Measurements from ENCODE around the gene AGAP1.

Gene AGAP1

DNA sequence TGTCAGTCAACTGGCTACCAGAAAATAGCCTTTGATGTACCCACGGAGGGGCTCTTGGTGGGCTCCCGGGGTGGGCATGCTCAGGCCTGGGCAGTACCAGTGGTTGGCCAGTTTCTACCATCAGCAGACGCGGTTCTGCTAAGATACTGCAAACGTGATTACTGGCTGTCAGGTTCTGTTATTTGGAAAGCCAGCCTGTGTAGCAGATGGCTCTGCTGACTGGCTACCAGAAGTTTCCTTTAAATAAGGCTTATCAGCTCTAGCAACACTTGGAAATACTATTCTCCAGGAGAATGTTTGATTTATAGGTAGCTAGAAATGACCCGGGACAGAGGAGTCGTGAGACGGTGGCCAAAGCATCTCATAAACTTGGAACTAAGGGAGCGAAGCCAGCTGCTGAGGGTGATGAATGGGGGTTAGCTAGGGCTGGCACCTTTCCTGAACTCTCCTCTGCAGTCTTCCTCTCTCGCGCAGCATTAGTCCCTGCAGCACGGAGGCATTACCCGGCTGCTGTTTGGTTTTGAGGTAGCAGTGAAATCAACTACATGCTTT, 171.9 kb downstream of the AGAP1 start:
- DNase-seq (ENCODE audit: low read depth, low spot score) = no peak

DNA sequence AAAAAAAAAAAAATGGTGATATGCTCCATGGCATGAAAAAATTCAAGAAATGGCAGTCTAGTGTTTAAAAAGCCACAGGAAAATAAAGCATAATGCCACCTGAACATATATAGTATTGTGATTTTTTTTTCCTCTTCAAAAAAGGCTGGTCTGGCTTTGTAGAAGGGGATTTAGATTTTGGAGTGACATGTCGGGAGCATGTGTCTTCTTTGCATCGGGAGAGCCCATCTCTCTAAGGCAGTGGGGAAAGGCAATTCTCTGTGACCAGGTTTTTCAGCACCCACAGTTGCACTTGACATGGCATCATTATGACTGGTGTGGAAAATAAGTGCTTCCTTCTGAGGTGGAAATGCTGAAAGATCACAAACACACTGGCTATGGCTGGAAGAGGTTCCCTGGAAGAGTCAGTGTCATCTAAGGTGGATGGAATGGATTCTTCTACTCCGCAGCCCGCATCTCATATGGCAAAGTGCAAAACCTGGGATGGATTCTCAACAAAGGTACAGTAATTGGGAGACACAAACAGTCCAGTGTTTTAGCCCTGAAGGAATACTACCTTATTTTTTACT, 172.5 kb downstream of the AGAP1 start:
- peak; percentile 72 for DNase-seq (ENCODE audit: low read depth, low spot score)

DNA sequence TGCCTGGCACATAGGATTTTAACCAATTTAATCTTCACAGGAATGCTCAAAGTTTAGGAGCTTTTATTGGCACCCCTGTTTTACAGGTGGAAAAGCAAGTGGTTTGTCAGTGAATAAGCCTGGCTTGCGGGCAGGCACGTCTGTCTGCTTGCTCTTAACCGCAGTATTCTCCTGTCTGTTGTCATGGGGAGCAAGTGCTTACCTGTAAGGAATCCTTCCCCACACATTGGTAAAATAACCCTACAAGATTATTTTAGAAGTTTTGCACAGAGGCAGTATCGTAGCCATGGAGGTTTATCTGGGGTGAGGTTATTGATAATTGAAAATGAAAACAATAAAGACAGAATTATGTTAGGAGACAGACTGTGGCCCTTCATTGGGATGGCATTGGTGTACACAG, 174.9 kb downstream of the AGAP1 start:
- no peak for DNase-seq (ENCODE audit: low read depth, low spot score)

DNA sequence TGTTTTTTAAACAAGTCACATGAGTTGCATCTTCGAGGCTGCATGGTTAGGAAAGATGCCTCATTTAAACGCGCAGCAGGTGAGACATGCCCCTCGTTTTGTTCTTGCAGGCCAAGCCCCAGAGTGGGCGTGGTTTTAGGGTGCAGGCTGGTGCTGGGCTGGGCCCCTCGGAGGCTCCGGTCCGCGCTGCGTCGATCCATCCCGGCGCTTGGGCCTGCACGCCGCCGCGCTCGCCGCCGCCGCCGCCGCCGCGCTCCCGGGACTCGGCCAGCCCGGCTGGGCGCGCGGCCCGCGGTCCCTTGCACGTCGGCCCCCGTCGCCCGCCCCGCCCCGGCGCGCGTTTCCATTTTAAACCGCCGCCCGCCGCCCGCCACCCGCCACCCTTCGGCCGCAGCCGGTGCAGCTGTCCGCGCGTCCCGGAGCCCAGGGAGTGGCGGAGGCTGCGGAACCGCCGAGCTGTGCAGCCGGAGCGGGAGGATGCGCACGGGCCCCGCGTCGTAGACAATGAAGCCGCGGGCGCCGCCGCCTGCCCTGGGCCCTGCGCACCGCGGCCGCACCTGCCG, 175.5 kb downstream of the AGAP1 start:
- DNase-seq (ENCODE audit: low read depth, low spot score) = no peak

DNA sequence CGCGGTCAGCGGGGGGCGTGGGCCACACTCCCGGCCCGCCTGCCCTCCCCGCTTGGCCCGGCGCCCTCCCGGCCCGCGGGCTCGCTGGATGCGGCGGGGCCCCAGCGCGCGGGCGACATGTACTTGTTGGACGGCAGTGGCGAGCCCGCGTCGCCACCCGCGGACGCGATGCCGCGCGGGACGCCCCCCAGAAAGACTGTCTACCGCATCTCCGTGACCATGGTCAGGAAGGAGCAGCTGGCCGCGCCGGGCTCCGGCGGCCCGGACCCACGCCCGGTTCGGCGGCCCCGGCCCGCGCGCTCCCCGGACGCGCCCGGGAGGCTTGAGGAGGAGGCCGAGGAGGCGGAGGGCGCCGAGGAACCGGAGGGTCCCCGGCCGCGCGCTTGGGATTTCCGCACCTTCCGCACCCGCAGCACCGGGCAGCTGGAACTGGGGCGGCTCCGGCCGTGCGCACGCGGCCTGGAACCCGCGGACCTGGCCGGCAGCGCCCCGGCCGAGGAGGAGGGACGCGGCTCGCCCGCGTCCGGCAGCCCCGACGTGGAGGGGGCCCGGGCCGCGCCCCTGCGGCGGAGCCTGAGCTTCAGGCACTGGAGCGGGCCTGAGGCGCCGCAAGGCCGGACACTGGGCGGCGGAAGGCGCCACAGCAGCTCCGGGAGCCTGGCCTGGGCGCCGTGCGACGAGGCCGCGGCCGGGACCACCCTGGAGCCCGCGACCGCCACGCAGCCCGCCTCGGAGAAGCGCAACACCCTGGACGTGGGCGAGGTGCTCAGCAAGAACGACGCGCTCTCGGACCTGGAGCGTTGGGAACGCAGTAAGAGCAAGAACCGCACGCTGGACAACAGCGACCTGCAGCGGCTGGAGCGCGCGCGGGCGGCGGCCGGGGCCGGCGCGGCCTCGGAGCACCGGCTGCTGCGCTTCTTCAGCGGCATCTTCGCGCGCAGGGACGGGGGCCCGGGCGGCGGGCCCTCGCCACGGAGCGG, 176.4 kb downstream of the AGAP1 start:
- no peak for DNase-seq (ENCODE audit: low read depth, low spot score)

DNA sequence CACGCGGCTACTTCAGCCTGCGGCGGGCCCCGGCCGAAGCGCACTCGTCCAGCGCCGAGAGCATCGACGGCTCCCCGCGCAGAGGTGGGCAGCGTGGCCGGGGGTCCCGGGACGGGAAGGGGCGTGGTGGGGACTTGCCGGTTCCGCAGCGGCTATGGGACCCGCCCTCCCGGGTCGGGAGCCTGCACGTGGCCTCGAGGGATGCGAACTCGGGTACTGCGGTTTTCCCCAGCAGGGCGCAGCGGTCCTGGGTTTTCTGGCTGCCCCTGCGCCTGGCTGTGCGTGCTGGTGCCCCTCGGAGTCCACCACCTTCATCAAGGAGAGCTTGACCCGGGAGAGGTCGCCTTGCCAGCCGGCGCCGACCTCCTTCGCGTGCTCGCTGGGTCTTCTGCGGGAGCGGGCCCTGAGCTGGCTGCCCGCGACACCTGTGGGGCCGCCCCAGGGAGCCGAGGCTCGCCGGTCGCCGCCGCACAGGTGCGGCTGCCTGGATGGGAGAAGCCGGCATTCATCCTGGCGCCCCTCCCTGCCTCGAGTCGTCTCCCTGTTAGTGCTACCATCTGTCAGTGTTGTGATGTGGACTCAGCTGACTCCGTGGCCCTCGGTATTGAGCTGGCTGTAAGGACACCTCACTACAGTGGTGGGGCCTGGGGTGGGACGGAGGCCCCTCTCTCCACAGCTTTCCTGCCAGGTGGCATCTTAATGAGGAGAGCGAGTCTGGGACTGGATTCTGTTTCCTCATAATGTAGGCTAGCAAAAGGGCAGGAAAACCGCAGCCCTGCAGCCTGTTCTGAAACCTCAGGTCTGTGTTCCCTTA, 177.3 kb downstream of the AGAP1 start:
- no peak for DNase-seq (ENCODE audit: low read depth, low spot score)

DNA sequence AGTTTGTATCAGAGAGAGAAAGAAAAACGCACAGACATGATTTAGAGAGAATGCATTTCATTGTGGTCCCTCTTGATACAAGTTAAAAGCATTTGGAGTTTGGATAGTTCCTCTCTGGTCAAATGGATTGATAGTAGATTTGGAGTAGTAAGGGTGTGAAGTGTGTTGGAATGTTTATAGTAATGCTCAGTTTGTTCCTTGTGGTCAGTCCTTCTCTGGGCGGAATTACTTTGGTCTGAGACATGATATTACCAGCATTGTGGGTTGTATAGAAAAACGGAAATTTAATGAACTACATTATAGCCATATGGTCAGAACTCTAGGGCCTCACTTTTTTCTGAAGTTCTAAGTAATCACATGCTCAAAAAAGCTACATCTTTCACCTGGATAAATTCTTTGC, 178.9 kb downstream of the AGAP1 start:
- DNase-seq (ENCODE audit: low read depth, low spot score) = no peak

DNA sequence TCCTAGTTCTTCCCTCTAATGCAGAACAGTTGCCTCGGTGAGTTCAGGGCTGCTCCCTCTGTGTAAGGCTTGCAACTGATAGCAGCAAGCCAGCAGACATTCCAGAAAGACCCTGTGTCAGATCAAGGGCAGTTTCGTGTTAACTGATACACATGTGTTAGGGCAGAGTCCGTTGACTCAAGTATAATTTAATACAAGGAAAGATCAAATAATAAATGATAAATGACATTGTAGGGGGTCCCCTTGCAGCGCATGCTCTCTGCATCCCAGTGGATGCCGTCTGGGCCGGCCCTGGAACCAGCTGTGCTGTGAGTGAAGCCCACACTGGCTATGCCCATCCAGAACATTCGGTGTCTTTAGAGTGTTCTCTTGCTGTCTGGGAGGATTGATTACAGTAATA, 180.3 kb downstream of the AGAP1 start:
- no peak for DNase-seq (ENCODE audit: low read depth, low spot score)

DNA sequence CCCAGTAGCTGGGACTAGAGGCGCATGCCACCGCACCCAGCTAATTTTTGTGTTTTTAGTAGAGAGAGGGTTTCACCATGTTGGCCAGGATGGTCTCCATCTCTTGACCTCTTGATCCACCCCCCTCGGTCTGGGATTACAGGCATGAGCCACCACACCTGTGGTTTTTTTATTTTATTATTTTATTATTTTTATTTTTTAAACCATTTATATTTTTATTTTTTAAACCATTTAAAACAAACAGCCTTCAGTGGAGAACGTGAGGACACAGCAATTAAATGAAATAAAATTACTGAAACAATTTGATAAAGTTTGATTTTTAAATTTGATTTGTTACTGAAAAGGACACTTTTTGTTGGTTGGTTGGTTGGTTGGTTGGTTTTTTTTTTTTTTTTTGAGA, 181.0 kb downstream of the AGAP1 start:
- DNase-seq (ENCODE audit: low read depth, low spot score) = no peak

DNA sequence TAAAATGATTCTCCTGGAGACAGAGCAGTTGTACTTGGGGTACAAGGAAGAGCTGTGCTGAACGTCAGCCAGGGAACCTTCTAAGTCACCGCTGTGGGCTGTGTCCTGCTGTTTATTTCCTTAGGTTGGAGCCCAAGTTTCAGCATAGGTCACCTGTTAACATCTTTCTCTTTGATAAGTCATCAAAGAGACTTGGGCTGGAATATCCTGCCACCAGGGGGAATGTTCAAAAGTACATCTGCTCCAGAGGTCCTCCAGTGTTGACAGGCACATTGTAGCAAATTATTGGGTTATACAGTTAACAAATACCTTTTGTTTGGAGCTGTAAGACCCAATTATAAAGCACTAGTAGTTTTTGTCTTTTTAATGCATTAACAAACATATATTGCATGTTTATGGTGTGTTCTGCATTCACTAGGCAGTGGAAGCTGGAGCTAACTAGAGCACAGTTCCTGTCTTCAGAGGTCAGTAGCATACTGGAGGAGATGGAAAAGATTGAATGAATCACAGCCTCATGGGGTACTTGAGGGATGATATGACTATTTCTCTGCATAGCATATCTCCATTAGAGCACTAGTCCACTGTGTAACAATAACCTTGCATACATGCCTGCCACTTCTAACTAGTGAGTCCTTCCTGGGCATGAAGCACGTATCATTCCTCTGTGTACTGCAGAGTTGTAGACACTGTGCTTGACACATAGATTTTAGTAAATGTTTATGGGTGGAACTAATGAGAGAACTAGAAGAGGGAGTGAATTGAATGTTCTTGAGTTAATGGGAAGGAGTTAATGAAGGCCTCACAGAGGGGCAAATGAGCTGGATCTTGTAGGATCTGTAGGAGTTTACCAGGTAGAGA, 182.1 kb downstream of the AGAP1 start:
- DNase-seq (ENCODE audit: low read depth, low spot score) = no peak

DNA sequence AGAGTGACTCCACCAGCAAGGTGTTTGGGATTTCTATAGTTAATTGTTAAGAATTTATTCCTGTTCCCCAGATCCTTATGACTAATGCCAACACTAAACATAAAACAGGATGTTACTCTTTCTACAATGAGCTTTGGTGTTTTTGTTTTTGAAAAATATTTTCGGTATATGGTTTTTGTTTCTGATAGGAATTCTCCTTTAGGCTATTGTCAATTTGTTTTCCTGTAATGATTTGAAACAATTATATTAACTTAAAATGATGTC, 182.6 kb downstream of the AGAP1 start:
- DNase-seq (ENCODE audit: low read depth, low spot score) = no peak

DNA sequence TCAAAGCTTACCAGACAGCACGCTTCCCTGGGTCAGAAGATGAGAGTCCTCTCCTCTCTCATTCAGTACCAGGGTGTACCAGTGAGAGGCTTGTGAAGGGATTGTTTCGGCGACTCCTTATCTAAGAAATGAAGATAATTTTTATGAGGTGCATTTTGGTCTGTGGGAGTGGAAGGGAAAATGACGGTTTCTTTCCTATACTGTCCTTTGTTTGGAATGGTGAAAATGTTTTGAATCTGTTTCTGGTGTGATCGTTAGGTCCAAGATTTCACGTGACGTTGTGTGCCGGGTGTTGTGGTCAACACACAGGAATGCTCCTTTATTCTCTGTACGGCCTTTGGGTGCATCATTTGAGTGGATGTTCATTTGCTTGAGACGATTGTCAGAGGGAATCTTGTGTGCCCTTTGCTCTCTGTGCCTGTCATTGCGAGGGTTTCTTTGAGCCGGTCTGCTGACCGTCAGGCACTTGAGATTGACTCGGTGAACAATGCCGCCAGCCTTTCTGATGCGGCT, 183.5 kb downstream of the AGAP1 start:
- DNase-seq (ENCODE audit: low read depth, low spot score) = no peak

DNA sequence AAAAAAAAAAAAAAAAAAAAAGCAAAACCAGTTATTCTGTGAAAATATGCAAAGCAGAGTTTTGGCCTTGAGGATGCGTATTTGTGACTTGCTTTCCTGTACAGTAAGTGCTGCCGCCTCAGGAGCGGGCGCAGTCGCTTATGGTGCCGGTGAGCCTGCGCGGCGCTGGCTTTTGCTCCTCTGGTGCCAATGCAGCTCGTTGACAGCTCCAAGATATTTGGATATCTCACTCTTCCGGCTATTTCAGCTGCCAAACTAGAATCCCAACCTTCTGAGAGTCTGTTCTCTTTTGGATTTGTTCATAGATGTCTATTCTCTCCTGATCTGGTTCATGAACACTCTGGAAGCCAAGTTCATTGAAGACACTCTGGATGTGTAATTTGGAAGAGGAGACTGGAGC, 184.1 kb downstream of the AGAP1 start:
- DNase-seq (ENCODE audit: low read depth, low spot score) = no peak

DNA sequence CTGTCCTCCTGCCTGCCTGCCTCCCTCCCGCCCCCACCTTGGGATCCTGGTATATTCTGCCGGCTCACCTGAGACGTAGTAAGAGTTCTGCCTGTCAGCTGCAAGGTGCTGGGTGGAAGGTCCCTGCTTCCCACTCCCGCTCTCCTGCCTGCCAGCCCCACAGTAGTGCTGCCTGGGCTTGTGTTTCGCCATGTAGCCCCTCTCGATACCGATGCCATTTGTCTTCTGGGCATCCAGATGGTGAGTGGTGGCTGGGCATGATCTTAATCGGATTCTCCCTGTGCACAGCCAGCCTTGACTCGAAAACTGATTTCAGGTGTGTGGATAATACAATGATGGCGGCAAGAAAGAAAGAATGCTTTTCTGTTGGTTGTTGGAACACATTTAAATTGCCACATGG, 184.9 kb downstream of the AGAP1 start:
- no peak for DNase-seq (ENCODE audit: low read depth, low spot score)

DNA sequence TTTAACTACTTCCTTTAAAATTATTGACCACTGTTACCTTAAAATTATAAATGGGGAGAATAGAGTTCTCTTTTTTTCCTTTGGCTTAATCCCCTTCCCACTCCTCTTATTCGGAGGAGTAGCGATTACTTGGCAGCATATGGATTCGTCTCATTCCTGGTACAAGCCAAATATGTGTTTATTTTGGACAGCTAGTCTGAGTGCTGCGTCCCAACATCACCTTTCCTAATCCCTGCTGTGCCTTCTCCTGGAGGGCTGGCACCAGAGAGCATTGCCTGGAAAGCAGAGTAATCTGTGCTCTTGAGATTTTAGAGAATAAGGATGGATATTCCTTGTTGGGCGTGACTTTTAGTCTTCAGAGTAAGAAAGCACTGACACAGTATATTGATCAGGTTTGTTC, 185.6 kb downstream of the AGAP1 start:
- DNase-seq (ENCODE audit: low read depth, low spot score) = no peak

DNA sequence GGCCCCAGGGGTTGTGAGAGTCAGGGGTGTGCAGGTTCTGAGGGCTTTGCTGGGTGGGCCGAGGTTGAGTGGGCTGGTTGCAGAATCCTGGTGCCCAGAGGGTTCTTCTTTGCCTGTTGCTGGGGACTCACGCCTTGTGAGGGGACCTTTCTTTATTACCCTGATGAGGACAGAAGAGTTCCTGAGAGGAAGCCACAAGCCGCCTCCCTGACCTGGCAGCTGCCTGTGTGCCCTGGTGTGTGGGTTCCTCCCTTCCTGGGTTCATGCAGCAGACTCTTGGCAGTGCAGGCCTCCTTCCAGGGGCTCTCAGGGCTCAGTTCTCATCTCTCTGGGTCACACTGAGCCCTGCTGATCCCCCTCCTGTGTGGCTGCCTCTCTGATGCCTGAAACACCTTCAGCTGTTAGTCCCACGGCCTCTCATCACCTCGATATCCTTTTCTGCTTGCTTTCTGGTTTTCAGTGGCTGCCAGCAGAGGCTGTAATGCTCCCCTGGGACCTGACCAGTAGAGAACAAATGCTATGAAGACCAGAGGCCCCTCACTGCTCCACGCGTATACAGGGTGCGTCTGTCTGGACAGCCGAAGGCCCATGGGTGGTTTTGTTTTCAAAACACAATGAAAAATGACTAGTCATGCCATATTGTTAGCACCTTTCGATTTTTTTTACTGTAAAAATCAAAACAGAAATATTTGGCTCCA, 191.3 kb downstream of the AGAP1 start:
- DNase-seq (ENCODE audit: low read depth, low spot score) = no peak

DNA sequence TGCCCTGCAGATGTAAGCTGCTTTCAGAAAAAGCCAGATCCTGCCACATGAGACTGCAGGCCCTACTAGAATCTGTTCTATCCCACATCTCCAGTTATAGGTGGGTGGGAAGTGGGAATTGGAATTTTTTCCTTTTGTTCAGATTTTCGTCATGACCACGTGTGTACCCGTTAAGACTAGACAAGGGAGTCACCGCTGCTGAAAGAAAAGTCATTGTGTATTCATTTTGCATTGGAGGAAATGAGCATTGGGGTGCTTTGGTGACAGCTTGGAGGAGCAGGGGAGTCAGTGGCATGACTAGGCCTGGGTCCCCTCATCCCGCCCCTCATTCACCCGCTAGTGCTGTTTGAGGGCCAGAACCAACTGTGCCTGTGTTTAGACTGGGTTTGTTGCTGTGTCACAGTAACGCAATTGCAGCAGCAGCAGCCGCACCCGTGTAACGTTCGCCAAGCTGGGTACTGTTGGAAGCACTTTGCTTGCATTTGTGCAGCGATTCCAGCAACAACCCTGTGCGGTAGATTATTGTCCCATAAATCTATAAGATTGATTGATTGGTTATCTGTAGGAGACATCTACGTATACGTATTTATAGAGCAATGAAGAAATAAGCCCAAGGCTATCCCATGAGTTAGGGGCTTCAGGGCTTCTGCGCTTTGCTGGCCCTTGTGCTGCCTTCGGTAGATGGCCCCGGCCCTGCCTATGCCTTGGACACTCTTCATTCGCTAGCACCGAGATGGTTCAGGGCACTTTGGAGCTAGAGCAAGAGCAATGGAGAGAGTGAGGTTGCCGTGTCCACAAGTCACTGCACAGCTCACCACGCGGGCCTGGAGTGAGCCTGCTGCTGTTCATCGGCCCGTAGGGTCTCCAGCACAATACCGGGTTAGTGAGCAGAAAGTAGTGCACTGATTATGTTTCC, 194.9 kb downstream of the AGAP1 start:
- DNase-seq (ENCODE audit: low read depth, low spot score) = no peak

DNA sequence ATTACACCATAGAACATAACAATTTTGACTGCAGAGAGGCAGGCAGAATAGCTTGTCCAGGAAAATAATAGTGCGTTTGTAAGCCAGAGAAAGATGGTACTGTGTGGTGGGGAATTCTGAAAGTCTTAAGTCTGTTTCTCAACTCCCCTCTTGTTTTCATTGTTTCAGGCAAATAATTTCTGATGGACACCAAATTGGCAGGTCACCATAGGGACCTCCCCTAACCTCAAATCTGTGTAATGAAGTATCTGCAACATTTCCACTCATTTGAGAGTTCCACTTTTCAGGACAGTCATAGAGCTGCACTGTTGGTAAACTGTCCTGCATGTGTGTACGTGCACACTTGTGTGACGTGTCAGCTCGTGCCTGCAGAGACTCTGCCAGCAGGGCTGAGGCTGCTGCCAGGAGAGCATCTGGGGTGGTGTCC, 195.6 kb downstream of the AGAP1 start:
- DNase-seq (ENCODE audit: low read depth, low spot score) = no peak
